Stimulated activated effector memory CD8-positive, alpha-beta T cell treated with anti-CD3 and anti-CD28 coated beads, Interleukin-12 subunit alpha, Interleukin-12 subunit beta, amount 100 ng/mL, for 72 hours (primary cell): Measurements from ENCODE around the gene CISH.

ENCODE experiments used
- ATAC-seq: fragments of 150-1000 bp; cut with Tn5 transposase; 2 replicates; pipeline ENCODE4 v1.10.0; 2021
- DNase-seq, 2 donors: peaks; one replicate each; pipeline ENCODE4 v3.0.0; 2021 to 2022; ENCODE audit warnings: low spot score in 2 of 2
- H3K27ac Mint-ChIP-seq: one replicate; pipeline ENCODE4 v1.8.0; 2022; ENCODE audit warnings: mild to moderate bottlenecking, mixed read lengths
- H3K36me3 Mint-ChIP-seq: one replicate; pipeline ENCODE4 v1.8.0; 2022; ENCODE audit warnings: mild to moderate bottlenecking, mixed read lengths
- H3K4me1 Mint-ChIP-seq: one replicate; pipeline ENCODE4 v1.8.0; 2022; ENCODE audit warnings: mixed read lengths
- H3K4me3 Mint-ChIP-seq: one replicate; pipeline ENCODE4 v1.8.0; 2022; ENCODE audit warnings: mild to moderate bottlenecking, mixed read lengths
- H3K9me3 Mint-ChIP-seq: one replicate; pipeline ENCODE4 v1.8.0; 2022; ENCODE audit warnings: mixed read lengths

CISH gene

DNA sequence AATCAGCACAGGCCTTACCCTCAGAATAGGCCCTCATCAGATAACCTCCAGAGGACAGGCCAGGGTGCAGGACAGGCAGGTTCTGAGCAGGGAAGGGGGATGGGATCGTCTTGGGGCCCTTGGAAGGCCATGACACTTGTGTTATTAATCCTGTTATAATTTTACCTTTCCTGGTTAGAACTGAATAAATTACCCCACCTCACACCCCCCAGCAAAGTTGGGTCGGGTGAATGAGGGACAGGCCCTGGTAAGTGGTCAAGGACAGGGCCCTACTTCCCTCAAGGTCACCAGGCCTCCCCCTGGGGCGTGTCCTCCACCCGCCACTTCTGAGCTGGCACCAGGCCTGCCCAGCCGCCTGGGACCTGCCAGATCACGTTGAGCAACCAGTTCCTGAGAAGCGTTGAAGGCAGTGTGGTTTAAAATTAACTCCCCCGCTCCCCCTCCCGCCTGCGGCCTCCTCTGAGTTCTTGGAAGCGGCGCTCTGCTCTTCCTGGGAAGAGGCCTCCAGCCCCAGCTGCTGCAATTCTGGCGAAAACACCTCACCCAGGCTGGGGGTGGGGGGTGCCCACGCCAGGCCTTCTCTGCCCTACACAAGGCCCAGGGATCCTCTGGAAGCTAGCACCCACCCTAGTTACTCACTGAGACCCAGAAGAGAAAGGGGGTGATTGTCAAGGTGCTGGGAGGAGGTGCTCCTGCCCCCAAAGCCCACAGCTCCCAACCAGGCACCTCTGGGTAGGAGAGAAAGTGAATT lies 10.6 kb downstream of the CISH start:
- peaks cover 85% of the 10 kb centered on the region for H3K4me1 Mint-ChIP-seq
- DNase-seq, result peak; percentile 79 to 94
- ATAC-seq, result peak; percentile 82
- H3K9me3 Mint-ChIP-seq, result no peaks in the 10 kb centered on the region
- peak overlapping the region; percentile 98 for H3K4me3 Mint-ChIP-seq
- H3K36me3 Mint-ChIP-seq, result peaks cover 79% of the 10 kb centered on the region
- peak overlapping the region; percentile 99 for H3K27ac Mint-ChIP-seq

DNA sequence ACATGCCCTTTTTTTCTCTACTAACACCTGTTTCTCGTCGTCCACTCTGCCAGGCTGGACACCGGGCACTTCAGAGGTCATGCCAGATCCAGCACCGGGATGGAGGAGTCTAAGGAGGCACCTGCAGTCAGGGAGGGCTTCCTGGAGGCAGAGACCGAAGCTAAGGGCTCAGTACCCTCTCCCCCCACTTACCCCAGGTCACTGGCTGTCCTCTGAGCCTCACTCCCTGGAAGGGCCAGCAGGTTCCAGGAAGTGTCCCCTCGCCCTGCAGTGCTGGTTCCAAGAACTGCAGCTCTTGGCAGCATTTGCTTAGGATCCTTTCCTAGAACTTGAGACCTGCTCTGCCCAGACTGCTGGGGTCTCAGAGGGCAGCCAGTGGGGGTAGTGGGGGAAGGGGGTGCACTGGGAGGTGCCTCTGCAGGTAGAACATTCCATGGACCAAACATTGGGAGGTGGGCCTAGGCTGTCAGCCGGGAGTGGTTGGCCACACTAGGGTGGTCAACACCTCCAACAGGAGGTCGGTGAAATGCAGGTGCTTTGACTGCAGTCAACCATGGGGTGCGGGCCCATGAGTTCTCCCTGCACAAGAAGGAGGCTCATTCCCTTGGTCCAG lies 11.3 kb downstream of the CISH start:
- no peak for DNase-seq
- Mint-ChIP-seq H3K36me3 (peaks cover 72% of the 10 kb centered on the region), H3K27ac (peak overlapping the region; percentile 99), H3K4me1 (peaks cover 81% of the 10 kb centered on the region), H3K4me3 (peak overlapping the region; percentile 98), H3K9me3 (no peaks in the 10 kb centered on the region)
- no peak for ATAC-seq

DNA sequence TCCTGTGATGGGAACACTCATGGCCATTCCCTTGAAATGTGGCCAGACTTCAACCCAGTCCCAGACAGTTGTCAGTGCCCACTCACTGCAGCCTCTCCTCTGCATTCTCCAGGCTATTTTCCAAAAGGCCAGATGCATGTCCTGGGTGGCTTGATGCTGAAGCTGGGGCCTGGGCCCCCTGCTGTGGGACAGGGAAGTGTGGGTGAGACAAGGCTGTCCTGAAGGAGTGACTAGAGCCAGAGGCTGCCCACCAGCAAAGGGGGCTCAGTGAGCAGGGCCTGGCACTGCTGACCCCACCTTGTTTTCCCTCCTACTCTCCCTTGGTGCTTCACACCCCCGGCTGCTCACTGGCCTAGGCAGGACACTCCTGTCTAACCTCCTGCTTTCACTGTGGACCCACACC lies 11.9 kb downstream of the CISH start:
- DNase-seq (no peak), ATAC-seq (no peak)
- peak overlapping the region; percentile 99 for H3K27ac Mint-ChIP-seq
- H3K4me3 Mint-ChIP-seq, result peak overlapping the region; percentile 98
- peaks cover 66% of the 10 kb centered on the region for H3K36me3 Mint-ChIP-seq
- peaks cover 80% of the 10 kb centered on the region for H3K4me1 Mint-ChIP-seq
- H3K9me3 Mint-ChIP-seq, result no peaks in the 10 kb centered on the region

DNA sequence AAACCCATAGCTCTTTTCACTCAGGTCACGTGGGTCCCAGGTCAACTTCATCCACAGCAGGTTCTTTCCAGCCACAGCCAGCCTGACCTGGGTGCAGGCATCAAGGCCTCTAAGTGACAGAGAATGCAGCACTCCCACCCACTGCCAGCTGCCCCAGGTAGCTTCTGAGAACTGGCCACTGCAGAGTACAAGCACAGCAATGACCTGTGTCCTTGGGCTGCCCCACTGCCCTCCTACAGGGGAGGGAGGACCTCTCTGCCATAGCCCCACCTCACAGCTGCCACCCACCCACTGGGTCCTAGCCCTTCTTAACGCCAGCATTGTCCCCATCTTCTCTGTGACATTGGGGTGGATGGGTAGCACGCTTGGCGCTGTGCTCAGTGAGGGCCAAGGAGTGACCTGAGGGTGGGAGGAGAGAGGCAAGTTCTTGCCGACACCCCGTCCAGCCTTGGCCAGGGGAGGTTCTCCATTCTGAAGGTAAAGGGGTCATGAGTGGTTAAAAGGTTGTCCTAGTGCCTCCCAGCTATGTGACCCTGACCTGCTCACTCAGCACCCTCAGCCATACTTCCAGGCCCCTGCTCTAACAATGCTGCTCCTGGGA lies 12.4 kb downstream of the CISH start:
- ATAC-seq (no peak), DNase-seq (no peak)
- H3K4me3 Mint-ChIP-seq, result peak overlapping the region; percentile 98
- H3K36me3 Mint-ChIP-seq, result peaks cover 61% of the 10 kb centered on the region
- H3K9me3 Mint-ChIP-seq, result no peaks in the 10 kb centered on the region
- peak overlapping the region; percentile 99 for H3K27ac Mint-ChIP-seq
- peaks cover 80% of the 10 kb centered on the region for H3K4me1 Mint-ChIP-seq

DNA sequence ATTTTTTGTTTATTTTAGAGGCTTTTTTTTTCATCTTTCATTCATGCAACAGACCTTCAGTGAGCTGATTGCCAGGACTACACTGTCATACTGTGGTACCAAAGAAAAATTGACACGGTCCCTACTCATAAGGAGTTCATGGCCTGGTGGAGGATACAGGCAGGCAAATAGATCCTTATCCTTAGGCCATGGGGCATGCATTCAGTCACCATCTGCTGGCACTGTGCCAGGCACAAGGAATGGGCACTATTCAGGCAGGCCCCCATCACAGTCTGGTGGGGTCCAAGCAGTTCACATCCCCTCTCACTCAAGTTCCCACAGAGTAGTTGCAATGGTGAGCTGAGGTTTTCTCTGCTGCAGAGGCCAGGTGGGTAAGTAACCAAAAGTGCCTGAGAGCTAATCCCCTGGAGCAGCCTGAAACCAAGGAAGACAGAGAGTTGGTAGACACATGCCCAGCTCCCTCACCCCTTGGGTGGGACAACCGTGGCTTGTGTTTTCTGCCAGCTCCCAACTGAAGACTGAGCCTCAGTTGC lies 17.3 kb downstream of the CISH start:
- no peak for ATAC-seq
- Mint-ChIP-seq H3K4me1 (peaks cover 72% of the 10 kb centered on the region), H3K4me3 (no peak overlapping the region), H3K27ac (peak overlapping the region; percentile 97), H3K9me3 (no peaks in the 10 kb centered on the region), H3K36me3 (peaks cover 47% of the 10 kb centered on the region)
- no peak for DNase-seq

DNA sequence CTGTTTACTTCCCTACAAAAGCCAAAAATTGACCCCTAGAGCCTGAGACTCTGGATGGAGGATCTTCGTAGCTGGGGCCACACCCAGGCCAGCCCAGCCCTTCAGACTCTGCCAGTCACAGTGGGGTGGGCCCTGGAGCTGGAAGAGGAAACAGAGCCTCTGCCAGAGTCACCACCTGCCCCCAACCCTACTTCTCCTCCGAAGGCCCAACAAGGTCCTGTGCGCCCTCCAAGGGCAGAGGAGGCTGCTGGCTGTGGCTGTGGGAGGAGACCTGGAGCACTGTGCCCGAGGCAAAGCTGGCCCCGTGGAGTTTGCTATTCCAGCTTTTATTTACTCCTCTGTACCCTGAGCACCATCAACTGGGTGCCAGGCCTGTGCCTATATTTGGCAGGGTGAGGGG lies 19.0 kb downstream of the CISH start:
- Mint-ChIP-seq H3K36me3 (peaks cover 51% of the 10 kb centered on the region), H3K9me3 (no peaks in the 10 kb centered on the region), H3K27ac (peak overlapping the region; percentile 97), H3K4me3 (peak overlapping the region; percentile 54), H3K4me1 (peaks cover 71% of the 10 kb centered on the region)
- ATAC-seq (no peak), DNase-seq (no peak)

DNA sequence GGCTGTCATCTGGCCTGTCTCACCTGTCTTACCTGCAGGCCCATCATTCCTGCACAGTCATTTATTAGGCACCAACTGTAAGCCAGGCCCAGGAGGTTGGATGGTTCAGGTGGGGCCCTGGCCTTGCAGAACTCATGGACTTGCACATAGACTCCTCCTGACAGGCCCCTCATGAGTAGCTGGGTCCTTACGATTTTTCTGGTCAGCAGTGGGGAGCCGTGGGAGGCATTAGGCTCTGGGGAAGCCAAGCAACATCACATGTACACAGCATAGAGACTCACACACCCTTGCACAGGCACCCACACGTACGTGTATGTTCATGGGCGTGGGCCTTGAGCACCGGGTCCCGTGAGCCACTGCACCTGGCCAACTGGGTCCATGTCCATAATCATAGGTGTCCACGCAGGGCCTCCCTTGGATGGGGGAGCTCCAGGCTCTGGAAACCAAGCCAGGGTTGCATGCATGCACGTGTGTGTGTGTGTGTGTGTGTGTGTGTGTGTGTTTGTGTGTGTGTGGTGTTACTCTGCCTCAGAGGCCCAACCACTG lies 20.3 kb downstream of the CISH start:
- Mint-ChIP-seq H3K27ac (peak overlapping the region; percentile 97), H3K9me3 (no peaks in the 10 kb centered on the region), H3K36me3 (peaks cover 62% of the 10 kb centered on the region), H3K4me3 (peak overlapping the region; percentile 66), H3K4me1 (peaks cover 84% of the 10 kb centered on the region)
- ATAC-seq (peak; percentile 22), DNase-seq (no peak)

DNA sequence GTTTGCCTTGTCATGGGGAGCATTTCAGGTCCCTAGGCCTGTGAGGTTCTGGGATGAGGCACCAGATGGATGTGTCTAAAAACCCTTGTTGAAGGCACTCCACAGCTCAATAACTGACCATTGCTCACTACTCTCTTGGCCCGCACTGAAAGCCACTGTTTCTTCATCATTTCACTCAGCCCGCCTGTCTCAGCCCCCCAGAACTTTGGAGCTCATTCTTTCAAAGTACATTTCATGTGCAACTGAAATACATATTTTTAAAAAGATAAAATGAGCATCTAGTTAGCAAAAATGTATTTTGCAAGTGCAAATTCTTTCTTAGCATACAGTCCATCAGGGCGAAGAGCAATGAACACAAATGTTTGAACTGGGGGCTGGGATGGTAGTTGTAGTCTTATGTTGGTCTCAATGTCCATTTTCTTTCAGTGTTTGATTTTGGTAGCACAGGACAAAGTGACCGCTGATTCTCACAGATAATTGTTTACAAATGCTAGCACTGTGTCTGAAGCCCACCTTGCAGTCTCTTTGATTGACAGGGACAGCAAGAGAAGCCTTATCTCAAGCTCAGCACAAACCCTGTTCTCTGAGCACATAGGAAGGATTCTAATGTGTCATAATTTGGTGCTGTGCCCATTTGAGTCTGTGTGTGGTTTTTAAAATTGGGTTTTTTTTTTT lies 22.7 kb downstream of the CISH start:
- no peaks in the 10 kb centered on the region for H3K9me3 Mint-ChIP-seq
- peak overlapping the region; percentile 97 for H3K27ac Mint-ChIP-seq
- ATAC-seq (no peak), DNase-seq (no peak)
- peaks cover 81% of the 10 kb centered on the region for H3K36me3 Mint-ChIP-seq
- peak overlapping the region; percentile 66 for H3K4me3 Mint-ChIP-seq
- peaks cover 89% of the 10 kb centered on the region for H3K4me1 Mint-ChIP-seq

DNA sequence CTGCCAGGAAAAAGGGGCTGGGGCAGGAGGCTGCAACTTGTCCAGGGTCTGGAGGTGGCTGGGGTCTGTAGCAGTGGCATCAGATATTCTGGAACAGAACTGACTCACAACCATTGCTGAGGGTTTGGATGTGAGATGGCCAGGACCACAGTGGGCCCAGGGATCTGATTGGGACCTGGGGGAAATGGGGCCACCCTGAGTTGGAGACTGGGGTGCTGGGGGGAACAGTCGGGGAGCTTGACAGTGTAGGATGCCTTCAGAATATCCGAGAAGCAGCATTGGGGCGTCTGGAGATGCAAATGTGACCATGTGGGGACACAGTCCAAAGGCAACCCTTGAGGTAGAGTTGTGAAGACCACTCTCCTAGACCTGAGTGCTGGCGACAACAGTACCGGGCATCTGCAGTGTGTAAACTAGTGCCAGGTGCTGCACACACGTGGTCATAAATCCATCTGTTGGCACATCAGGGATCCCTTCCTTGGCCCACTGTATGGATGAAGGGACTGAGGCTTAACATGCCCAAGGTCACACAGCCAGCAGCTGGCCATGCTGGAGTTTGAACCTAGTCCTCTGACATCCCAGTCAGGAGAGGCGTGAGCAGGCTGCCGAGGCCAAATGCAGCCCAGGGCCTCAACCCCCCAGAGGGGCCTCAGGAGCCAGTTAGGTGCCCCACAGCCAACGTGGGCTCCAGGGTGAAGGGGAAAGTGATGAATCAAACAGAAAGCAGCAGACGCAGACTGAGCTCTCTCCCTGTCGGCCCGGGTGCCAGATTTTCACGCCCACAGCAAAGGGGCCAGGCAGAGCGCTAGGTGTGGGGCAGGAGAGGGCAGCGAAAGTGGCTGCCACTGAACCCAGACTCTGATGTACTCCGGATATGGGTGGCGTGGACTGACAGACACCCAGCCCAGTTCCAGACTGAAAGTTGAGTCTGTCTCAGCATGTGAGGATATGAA lies 23.5 kb downstream of the CISH start:
- Mint-ChIP-seq H3K4me1 (peaks cover 89% of the 10 kb centered on the region), H3K4me3 (peak overlapping the region; percentile 66), H3K27ac (peak overlapping the region; percentile 97), H3K36me3 (peaks cover 86% of the 10 kb centered on the region), H3K9me3 (no peaks in the 10 kb centered on the region)
- DNase-seq, result peak; percentile 68 to 88
- peak; percentile 73 for ATAC-seq

DNA sequence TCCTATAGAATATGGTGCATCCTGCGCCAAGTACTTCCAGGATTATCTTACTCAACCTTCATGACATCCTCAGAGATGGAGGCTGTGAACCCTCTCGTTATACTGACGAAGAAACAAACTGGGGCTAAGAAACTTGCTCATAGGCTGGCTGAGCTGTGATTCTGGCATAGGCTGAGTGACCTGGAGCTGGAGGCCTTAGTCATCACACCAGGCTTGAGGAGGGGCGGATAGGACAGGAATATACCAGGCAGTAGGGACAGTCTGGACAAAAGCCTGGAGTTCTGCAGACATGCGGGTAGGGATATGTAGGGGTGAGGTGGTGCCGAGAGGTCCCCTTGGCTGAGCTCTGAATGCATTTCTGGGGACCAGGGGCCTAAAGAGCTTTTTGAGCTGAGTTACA lies 24.2 kb downstream of the CISH start:
- no peak for DNase-seq
- Mint-ChIP-seq H3K36me3 (peaks cover 84% of the 10 kb centered on the region), H3K4me3 (peak overlapping the region; percentile 66), H3K4me1 (peaks cover 86% of the 10 kb centered on the region), H3K9me3 (no peaks in the 10 kb centered on the region), H3K27ac (peak overlapping the region; percentile 97)
- no peak for ATAC-seq

DNA sequence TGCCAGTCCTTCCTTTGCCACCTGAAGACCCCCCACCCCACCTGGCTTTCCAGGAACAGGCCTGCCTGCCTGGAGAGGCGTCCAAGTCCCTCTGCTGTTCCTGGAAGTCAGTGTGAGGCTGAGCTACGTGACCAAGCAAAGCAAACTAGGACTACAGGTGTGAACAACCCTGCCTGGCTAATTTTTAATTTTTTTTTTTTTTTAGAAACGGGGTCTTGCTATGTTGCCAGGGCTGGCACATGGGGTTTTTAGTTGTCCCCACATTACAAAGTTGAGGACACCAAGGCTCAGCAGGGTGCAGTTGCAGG lies 24.9 kb downstream of the CISH start:
- no peak overlapping the region for H3K4me3 Mint-ChIP-seq
- peak overlapping the region; percentile 97 for H3K27ac Mint-ChIP-seq
- peaks cover 84% of the 10 kb centered on the region for H3K36me3 Mint-ChIP-seq
- no peaks in the 10 kb centered on the region for H3K9me3 Mint-ChIP-seq
- peaks cover 86% of the 10 kb centered on the region for H3K4me1 Mint-ChIP-seq
- ATAC-seq, result no peak
- DNase-seq, result no peak

DNA sequence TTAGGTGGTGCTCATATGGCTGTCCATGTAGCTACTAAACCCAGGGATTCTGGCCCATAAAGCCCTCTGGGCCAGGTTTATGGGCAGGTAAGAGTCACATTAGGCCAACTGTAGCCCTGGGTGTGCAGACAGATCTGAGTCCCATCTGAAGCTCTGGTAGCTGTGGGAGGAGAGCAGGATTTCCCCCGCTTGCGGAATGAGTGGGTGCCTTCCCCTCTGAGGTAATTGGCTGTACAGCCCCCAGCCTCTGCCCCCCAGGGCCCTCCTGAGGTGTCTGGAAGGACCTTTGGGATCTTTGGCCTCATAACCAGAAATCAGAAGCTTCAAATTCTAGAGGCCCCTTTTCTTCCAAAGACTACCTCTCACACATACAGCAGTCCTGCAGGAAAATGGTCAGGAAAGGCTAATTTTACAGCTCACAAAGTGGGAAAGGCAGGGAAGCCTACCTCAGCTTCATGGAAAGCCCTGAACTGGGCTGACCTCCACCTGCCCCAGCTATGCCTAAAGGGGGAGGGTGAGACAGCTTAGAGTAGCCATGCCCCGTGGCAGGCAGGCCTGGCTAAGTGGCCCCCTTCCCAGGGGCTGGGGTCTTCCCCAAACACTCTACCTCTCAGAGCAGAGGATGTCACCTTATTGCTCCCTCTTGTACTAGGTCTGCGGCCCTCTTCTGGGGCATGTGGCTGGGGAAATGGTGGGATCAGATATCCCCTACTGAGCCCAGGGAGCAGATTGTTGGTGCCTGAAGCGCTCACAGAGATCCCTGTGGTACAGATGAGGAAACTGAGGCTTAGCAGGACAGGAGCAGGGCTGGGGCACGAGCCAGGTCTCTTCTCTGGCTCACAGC lies 25.4 kb downstream of the CISH start:
- no peak overlapping the region for H3K4me3 Mint-ChIP-seq
- H3K36me3 Mint-ChIP-seq, result peaks cover 81% of the 10 kb centered on the region
- DNase-seq, result no peak
- H3K9me3 Mint-ChIP-seq, result no peaks in the 10 kb centered on the region
- H3K27ac Mint-ChIP-seq, result peak overlapping the region; percentile 63
- ATAC-seq, result no peak
- peaks cover 86% of the 10 kb centered on the region for H3K4me1 Mint-ChIP-seq

DNA sequence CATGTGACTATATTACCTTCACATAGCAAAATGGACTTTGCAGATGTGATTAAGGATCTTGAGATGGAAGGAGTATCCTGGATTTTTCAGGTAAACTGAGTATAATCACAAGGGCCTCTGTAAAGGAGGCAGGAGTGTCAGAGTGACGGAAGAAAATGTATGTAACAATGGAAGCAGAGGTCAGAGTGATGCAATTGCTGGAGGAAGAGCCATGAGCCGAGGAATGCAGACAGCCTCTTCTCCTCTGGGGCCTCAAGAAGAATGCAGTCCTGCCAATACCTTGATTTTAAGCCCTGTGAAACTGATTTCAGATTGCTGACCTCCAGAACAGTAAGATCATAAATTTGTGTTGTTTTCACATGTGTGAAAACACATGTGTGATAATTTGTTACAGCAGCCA lies 27.2 kb downstream of the CISH start:
- DNase-seq (no peak), ATAC-seq (no peak)
- Mint-ChIP-seq H3K27ac (peak overlapping the region; percentile 39), H3K4me1 (peaks cover 86% of the 10 kb centered on the region), H3K9me3 (no peaks in the 10 kb centered on the region), H3K4me3 (no peak overlapping the region), H3K36me3 (peaks cover 81% of the 10 kb centered on the region)

DNA sequence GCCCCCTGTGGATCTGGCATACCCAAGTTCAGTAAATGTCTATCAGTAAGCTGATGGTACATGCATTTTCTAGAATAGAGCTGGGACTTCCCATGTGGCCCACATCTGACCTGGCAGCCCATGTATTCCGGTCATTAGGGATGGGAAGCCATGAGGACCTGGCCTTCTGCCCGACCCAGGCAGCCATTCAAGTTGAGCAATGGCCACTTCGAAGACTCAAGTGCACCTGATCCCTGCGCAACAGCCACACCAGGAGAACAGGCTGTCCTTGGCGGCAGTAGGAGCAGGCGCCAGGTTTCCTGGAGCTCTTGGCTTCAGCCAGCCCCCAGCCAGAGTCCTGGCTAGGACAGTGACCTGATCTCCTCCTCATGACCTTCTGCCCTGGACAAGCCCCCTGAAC lies 27.7 kb downstream of the CISH start:
- Mint-ChIP-seq H3K4me1 (peaks cover 89% of the 10 kb centered on the region), H3K9me3 (no peaks in the 10 kb centered on the region), H3K4me3 (no peak overlapping the region), H3K36me3 (peaks cover 81% of the 10 kb centered on the region), H3K27ac (peak overlapping the region; percentile 33)
- DNase-seq, result no peak
- no peak for ATAC-seq
